ENCODE data around the gene MYADM. TPM values are rescaled to one million over a fixed set of nuclear protein-coding genes. Genes with fewer than 3 reads are reported as not detected.

Gene MYADM
- total and polyA plus RNA-seq, 4 experiments from 2014 or later, result 38.5 to 67.9 (median 44.0) TPM

Other genes starting within 250 kb of the MYADM start
- gene DPRX, start 235.9 kb upstream of the MYADM start, total RNA-seq, result not detected
- gene DPRX, start 235.9 kb upstream of the MYADM start, polyA plus RNA-seq, result not detected
- gene NLRP12, start 43.6 kb upstream of the MYADM start, total RNA-seq, result not detected
- gene NLRP12, start 43.6 kb upstream of the MYADM start, polyA plus RNA-seq, result not detected
- gene PRKCG, start 14.3 kb downstream of the MYADM start, total RNA-seq, result not detected
- gene PRKCG, start 14.3 kb downstream of the MYADM start, polyA plus RNA-seq, result under 1 TPM in 1 of 2 donors, not detected in 1; 0.06 TPM
- not detected for gene CACNG7, start 41.4 kb downstream of the MYADM start, total RNA-seq
- not detected for gene CACNG7, start 41.4 kb downstream of the MYADM start, polyA plus RNA-seq
- gene CACNG8, start 95.1 kb downstream of the MYADM start, total RNA-seq, result not detected
- gene CACNG8, start 95.1 kb downstream of the MYADM start, polyA plus RNA-seq, result not detected
- gene CACNG6, start 123.8 kb downstream of the MYADM start, total RNA-seq, result not detected
- gene CACNG6, start 123.8 kb downstream of the MYADM start, polyA plus RNA-seq, result not detected
- gene VSTM1, start 196.0 kb downstream of the MYADM start, total RNA-seq, result not detected
- gene VSTM1, start 196.0 kb downstream of the MYADM start, polyA plus RNA-seq, result not detected
- not detected for gene TARM1, start 213.5 kb downstream of the MYADM start, total RNA-seq
- gene TARM1, start 213.5 kb downstream of the MYADM start, polyA plus RNA-seq, result not detected
- gene OSCAR, start 232.9 kb downstream of the MYADM start, total RNA-seq, result 1 to 10 TPM in 1 of 2 experiments, under 1 TPM in 1; 0.64 to 1.1 TPM
- gene OSCAR, start 232.9 kb downstream of the MYADM start, polyA plus RNA-seq, result under 1 TPM in 1 of 2 donors, not detected in 1; 0.23 TPM
- 100 to 1,000 TPM; 135 to 137 TPM for gene NDUFA3, start 235.0 kb downstream of the MYADM start, total RNA-seq
- 100 to 1,000 TPM; 374 to 440 TPM for gene NDUFA3, start 235.0 kb downstream of the MYADM start, polyA plus RNA-seq
- 10 to 100 TPM; 17.2 to 19.0 TPM for gene TFPT, start 247.8 kb downstream of the MYADM start, total RNA-seq
- 10 to 100 TPM; 17.6 to 31.0 TPM for gene TFPT, start 247.8 kb downstream of the MYADM start, polyA plus RNA-seq
- gene PRPF31, start 247.9 kb downstream of the MYADM start, total RNA-seq, result 10 to 100 TPM; 77.6 to 80.0 TPM
- gene PRPF31, start 247.9 kb downstream of the MYADM start, polyA plus RNA-seq, result 10 to 100 TPM; 73.0 to 79.0 TPM

Measured in CD4-positive, alpha-beta memory T cell (primary cell).